ENCODE data around the gene VPS8.
A peak's percentile ranks its signal among the peaks of the same experiment; 100 is the strongest.
"Not testable (repeated sequence)": the region's sequence is repeated elsewhere in the genome, so short reads cannot be mapped to it uniquely, and the experiment has no call there.

Gene VPS8

DNA sequence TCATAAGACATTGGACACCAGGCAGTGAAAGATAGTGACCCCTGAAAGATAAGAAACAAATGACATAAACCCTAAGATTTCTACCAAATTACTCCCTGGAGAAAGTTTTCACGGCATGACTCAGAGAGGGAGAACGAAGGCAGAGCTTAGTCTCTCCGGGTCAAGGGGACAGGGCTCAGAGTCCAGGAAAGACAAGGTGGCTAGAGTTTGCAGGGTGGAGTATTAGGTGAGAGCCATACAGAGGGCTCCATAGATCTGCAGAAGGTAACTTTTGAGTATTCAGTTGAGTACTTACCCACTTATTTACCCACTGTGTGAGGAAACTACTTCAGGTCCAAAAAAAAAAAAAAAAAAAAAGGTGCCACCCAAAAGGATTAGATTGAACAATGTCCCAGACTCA is 197.7 kb downstream of the VPS8 start:
- DNase-seq = no peak

DNA sequence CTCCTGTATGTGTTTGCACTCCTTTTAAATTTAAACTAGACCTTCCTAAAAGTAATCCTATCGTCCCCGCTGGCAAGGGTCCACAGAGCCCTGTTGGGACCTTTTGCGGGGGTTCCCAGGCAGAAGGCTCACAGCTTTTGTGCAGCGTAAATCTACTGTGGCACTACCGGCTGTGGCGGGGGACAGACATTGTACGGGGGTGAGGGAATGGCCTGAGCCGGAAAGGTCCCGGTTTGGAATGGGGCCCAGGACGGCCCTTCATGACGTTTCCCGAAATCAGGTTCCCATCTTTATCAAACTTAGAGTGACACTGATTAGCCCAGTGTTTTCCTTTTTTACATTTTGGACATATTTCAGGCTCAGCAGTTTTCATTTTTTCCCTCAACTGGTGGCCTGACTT is 205.6 kb downstream of the VPS8 start:
- not testable (repeated sequence) for DNase-seq

DNA sequence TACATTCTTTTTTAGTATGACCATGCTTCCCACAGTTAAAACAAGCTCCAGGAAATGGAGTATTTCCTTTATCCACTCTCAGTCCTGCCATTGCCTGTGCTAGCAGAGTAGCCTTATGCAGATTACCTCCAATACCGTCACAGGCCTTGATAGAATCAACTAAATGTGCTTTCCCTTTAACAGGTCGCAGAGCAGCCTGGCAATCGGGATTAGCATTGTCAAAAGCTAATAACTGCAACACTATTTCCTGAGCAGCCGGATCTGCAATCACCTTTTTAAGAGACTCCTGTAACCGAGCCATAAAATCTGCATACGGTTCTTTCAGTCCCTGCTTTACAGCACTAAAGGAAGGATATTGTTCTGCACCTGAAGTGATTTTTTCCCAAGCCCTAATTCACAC is 206.0 kb downstream of the VPS8 start:
- not testable (repeated sequence) for DNase-seq

DNA sequence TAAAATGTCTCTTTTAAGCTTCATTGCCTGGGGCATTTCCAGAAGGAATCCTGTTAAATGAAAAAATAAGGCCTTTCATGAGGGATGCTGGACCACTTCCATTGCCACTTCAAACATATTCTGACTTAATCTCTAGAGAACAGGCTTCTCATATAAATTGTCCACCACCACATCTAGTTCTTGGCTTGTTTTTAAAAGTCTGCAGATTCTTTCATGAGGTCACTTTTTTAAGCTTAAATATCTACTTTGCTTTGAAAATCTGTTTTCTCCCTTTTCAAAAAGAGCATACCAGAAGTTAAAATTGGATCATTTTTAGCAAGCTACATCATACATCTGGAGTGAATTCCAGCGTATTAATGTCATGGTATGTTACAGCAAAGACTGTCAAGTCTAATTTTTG is 209.3 kb downstream of the VPS8 start:
- peak; percentile 3 for DNase-seq

DNA sequence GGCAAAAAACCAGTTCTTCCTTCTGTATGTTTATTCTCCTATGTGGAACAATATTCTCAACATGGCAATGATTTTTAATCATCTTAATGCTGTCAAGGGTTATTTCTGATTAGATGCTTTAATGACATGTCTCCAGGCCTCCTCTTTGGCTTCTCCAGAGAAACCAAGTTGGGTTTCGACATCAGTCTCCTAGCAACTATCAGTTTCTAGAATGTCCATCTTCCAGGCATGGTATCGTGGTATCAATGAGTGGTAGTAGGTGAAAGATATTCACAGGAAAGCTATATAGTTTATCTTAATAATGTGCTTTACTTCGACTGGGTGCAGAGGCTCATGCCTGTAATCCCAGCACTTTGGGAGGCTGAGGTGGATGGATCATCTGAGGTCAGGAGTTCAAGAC is 212.4 kb downstream of the VPS8 start:
- DNase-seq = no peak

DNA sequence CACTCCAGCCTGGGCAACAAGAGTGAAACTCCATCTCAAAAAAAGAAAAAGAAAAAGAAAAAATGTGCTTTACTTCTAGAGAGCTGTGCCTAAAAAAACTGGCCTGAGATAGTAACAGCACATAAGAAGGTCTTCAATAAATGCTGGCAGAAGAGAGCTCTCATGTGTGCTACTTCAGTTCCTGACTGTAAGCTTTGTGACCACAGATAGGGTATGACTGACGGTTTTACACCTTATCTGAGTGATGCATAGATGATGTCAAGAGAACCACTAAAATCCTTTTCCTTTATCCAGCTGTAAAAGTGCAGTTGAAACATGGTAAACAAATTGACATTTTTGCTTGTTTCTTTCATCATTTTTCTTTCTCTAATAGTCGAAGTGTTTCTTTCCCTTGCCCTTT is 213.0 kb downstream of the VPS8 start:
- DNase-seq = no peak

DNA sequence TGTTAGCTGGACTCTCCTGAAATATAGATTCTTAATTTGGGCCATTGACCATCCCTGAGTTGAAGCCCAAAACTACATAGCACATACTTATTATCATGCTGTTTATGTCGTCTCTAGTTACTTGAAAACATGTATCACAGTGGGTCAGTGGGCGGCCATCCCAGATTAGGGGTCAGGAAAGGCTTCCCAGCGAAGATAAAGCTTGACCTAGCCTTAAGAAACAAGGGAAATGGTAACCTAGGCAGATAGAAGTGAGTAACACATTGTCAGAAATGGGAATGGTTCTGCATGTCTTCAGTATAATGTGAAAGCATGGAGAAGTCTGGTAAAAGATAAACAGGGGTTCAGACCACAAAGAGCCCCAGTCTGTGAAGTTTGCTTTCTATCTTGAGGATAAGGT is 216.2 kb downstream of the VPS8 start:
- DNase-seq = no peak

DNA sequence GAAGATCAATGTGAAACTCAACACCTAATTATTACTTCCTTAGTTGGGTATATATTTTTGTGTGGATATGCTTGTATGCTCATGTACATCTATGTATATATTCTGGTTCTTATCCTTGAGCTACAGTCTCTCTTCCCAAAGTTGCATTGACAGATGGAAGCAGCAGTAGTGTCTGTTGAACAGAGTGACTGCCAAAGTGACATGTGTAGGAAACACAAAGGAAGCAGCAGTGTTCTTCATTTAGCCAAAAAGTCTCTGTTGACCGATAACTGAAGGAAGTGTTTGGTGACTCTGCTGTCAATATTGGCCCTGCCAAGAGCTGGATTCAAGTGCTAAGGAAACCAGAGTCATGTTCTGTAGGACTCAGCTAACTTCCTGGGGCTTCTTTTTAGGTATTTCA is 217.1 kb downstream of the VPS8 start:
- DNase-seq = no peak

DNA sequence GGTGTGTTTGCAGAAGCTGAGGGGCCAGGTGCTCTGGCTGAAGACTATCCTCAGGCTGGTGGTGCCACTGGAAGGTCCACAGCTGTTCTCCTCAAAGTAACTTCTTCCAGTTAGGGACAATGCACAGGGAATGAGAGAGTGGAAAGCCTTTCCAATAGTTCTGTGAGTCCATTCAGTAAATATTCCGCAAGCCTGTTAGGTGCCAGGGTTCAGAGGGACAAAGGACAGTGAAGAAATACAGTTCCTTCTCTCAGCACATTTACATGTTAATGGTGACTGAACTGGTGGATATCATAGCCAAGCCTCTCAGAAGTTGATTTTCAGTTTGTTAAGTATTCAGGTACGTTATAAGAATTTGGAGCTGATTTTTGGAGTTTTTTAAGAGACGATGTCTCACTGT is 218.4 kb downstream of the VPS8 start:
- no peak for DNase-seq

DNA sequence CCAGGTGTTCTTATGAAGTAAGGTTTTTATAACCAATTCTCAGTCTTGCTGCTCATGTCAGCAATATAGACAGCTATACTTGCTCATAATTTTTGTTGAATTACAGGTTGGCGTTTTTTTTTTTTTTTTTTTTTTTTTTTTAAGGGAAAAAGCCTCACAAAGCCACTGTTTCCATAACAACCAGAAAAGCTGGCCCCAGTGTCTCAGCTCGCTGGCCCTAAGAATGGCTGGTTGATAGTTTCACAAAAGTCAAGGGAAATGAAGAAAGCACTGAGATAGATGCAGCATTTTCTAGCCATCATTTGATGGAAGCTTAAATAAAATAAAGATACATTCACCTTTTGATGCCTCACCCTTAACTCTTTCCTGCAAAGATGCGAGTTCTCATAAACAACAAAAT is 219.0 kb downstream of the VPS8 start:
- no peak for DNase-seq

DNA sequence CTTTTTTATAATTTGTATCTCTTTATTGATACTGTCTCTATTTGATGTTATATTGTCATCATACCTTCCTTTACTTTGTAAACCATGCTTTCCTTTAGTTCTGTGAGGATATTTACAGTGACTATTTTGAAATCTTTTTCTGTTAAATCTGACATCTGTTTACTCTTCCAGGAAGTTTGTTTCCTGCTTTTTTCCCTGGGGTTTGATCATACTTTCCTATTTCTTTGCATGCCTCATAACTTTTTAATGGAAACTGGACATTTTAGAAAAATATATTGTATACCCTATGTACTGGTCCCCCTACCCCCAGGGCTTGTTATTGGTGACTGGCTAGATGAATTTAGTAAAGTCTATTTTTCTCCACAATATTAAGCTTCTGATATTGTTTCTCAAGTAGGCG is 225.8 kb downstream of the VPS8 start:
- DNase-seq = no peak

DNA sequence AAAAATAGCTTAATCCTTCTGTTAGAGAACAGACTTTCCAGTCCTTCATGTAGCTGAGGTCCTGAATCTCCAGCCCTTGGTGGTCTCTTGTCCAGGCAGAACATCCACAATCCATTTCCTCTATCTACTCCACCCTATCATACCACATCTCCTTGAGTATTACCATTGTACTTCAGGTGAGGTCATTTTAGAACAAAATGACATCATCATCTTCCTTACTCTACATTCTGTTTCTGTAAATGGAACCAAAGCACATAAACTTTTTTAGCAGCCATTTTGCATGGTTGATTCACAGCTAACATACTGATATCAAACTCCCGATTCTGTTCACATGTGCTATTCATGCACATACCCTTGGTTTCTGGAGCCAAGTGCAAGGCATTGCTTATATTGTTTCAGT is 228.5 kb downstream of the VPS8 start:
- no peak for DNase-seq

DNA sequence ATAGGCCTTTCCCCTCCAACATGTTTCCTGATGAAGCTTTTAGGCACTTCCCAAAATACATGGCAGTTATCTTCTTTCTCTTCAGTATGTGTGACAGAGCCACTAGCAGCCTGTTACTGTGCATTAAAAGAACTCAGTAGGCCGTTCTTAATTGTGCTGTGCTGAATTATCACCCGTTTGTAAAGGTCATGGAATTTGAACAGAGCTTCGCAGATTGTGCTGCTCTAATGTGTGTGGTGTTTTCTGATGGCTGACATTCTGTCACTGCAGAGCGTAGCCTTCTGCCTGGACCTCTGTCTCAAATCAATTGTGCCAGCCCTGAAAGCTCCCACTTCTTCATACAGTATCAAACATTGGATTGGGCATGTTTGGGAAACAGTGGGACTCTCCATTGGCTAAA is 229.6 kb downstream of the VPS8 start:
- no peak for DNase-seq

DNA sequence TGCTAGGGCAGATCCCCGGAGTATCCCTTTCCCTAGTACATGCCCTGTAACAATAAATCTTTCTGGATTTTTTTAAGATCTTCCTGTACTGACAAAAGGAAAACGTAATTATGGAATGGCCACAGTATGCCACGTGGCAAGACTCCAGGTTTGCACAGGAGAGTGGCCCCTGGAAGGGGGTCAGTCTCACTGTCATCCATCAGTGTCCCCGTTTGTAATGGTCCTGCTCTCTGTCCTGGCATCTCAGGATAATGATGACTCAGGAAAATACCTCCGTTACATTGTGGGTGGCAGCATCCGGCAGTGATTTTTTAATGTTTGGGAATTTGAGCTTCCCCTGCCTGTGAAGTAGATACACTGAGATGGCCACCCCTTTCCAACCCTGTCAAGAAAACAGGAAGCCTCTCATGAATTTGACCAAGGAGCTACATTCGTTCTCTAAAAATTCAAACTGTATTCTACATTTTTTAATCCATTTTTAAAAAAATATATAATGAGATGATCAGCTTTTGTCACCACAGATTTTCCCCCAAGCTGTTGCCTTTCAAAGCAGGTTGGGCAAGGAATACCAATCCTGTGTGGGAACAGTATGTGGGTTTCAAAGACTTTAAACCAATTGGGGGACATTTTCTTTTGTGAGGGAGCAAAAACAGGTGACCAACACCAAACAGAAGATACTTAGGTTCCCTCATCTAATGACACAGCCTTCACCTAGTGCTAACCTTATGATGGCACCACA is 230.5 kb downstream of the VPS8 start:
- no peak for DNase-seq

DNA sequence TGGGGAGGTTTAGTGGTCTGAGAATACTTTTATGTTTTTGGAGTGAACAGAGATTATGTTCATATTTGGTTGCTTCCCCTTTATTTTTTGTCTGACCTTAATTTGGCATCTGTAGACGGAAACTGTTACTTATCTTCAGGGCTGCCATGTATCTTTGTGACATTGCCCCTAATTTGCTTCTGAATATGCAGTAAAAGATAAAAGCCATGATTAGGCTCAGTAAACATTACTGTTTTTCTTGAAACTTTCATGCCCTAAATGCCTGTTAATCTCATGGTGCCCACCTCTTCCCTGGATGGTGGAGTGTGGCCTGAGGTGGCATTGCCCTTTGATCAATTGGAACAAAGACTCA is 234.2 kb downstream of the VPS8 start:
- DNase-seq = no peak

DNA sequence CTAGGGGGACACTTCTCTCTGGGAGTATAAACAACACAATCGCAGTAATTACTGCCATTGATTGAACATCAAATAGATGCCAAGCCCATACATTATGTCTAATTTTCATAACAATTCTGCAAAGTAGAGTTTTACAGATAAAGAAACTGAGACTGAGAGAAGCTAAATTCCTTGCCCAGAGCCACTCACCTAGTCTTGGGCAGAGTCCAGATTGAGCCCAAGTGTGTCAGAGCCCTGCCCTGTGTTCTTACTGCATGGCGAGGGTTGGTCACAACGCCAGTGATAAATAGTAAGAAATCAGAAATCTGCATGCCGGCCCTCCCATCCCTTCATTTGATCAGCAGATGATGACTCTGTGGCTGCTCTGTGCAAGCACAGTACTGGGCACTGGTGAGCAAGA is 234.6 kb downstream of the VPS8 start:
- no peak for DNase-seq

DNA sequence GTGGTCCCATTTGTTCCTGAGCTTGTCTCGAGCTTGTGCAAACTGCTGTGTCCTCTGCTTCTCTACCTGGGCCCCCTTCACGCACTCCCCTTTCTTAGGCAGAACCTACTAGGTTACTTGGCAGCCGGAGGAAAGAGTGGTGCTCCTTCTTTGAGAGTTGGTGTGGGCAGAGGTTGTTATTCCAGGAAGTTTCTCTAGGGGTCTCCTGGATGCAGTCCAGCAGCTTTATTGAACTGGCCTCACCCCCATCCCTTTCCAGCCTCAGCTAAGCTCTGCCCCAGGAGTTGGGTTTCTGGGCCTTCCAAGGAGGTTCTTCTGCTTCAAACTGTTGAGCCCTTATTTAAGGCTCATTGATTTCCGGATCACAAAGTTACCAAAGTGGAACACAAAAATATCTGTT is 237.7 kb downstream of the VPS8 start:
- no peak for DNase-seq

DNA sequence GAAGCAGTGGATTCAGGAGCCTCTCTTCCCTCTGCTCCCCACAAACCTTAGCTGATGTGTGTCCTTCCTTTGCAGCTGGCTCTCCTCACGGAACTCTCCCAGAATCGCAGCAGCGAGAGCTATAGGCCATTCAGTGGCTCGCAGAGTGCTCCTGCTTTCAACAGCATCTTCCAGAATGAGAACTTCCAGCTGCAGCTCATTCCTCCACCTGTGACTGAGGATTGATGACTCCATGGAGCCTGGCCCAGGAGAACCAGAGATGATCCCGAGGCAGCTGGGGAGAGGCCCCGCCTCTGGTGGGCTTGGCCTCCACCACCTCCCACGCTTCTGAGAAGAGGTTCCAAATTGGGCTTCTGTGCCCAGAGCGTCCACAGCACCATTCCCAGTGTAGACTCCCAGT is 239.8 kb downstream of the VPS8 start:
- no peak for DNase-seq

DNA sequence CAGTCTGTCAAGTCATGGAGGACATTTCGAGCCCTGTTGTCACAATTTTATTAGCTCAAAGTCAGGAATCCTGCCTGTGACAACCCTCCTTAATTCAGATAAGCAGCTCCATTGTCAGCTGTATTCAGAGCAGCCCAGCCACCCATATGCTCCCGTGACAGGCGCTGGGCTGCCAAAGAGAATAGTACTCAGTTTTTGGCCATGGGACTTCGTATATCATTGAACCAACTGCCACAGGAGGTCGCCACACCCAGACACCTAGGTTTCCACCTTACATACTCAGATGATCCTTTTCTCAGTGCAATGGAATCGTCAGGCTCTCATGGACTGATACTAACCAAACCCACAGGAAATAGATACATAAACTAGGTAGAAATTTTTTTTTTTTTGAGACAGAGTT is 240.7 kb downstream of the VPS8 start:
- DNase-seq = no peak

DNA sequence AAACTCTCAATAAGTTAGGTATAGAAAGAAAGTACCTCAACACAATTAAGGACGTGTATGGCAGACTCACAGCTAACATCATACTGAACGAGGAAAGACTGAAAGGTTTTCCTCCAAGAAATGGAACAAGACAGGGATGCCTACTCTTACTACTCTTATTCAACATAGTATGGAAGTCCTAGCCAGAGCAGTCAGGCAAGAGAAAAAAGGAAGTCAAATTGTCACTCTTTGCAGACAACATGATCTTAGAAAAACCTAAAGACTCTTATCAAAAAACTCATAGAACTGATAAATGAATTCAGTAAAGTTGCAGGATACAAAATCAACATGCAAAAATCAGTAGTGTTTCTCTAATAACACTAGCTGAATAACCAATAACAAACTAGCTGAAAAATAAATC is 244.9 kb downstream of the VPS8 start:
- DNase-seq = no peak

DNA sequence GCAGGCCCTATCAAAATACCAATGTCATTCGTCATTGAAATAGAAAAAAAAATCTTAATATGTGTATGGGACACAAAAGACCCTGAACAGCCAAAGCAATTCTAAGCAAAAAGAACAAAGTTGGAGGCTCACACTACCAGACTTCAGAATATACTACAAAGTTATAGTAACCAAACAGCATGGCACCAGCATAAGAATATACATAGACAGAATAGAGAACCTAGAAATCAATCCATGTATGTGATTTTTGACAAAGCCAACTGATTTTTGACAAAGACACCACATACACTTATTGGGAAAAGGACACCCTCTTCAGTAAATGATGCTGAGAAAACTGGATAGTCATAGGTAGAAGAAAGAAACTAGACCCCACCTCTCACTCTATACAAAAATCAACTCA is 245.9 kb downstream of the VPS8 start:
- DNase-seq = no peak

DNA sequence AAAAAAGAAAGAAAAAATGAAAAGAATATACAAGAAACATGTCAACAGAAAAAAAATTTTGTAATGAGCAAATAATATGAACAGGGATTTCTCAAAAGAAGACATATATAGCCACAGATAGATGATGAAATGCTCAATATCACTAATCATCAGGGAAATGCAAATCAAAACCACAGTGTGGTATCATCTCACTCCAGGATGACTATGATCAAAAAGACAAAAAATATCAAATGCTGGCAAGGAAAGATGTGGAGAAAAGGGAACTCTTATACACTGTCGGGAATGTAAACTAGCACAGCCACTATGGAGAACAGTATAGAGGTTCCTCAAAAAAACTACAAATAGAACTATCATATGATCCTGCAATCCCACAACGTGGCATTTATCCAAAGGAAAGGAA is 246.8 kb downstream of the VPS8 start:
- no peak for DNase-seq

DNA sequence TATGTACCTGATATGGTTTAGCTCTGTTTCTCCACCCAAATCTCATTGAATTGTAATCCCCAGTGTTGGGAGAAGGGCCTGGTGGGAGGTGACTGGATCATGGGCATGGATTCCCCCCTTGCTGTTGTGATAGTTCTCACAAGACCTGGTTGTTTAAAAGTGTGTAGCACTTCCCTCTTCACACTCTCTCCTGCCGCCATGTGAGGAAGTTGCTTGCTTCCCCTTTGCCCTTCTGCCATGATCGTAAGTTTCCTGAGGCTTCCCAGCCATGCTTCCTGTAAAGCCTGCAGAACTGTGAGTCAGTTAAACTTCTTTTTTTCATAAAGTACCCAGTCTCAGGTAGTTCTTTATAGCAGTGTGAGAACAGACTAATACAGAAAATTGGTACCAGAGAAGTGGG is 247.8 kb downstream of the VPS8 start:
- no peak for DNase-seq

DNA sequence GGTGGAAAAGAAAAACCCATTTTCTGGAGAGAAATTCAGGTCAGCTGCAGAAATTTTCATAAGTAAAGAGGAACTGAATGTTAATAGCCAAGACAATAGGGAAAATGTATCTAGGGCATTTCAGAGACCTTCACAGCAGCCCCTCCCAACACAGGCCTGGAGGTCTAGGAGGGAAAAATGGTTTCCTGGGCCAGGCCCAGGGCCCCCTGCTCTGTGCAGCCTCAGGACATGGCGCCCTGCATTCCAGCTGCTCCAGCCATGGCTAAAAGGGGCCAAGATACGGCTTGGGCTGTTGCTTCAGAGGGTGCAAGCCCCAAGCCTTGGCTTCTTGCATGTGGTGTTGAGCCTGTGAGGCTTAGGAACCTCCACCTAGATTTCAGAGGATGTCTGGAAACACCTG is 248.7 kb downstream of the VPS8 start:
- DNase-seq = no peak

DNA sequence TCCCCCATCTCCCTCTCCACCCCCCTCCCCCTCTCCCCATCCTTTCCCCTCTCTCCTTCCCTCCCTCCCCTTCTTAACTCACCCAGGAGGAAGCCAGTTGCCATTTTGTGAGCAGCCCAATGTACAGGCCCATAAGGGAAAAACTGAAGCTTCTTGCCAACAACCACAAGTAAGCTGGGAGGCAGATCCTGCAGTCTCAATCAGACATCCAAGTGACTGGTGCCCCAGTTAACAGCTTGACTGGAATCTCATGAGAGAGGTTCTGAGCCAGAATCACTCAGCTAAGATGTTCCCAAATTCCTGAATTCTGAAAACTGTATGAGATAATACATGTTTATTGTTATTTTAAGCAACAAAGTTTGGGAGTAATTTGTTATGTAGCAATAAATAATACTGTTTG is 250.2 kb downstream of the VPS8 start:
- no peak for DNase-seq

DNA sequence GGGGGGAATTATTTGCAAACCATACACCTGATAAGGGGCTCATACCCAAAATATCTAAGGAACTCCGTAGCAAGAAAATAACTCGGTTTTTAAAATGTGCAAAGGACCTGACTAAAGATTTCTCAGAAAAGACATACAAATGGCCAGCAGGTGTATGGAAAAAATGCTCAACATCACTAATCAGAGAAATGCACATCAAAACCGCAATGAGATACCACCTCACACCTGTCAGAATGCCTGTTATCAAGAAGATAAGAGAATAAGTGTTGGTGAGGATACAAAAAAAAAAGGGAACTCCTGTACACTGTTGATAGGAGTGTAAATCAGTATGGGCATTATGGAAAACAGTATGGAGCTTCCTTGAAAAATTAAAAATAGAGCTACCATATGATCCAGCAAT is 251.5 kb downstream of the VPS8 start:
- DNase-seq = no peak

All from EL (cell line).